B cell (primary cell): ENCODE measurements around the gene GCDH. TPM values are rescaled to one million over a fixed set of nuclear protein-coding genes. Genes with fewer than 3 reads are reported as not detected.

ENCODE experiments used
- ATAC-seq: fragments of 200-7000 bp; cut with Tn5 transposase; one replicate; pipeline ENCODE4 v1.10.0; 2021; ENCODE audit warnings: low read depth, mild to moderate bottlenecking, moderate number of reproducible peaks, moderate library complexity
- CTCF ChIA-PET: fragments of 350-600 bp; sonication (Branson Sonifier 250); formaldehyde crosslinking; loops from one replicate; lab custom pipeline; 2021; ENCODE audit warnings: antibody characterized with exemption, inconsistent platforms; lab: Charles Lee
- POLR2A ChIA-PET: fragments of 350-600 bp; sonication (Branson Sonifier 250); formaldehyde crosslinking; loops from one replicate; lab custom pipeline; 2021; ENCODE audit warnings: antibody characterized with exemption; lab: Charles Lee
- DNase-seq: peaks from one replicate; pipeline ENCODE4 v3.0.0; 2013
- H2AFZ ChIP-seq: 2 replicates; pipeline ENCODE4 v1.6.1; 2012; ENCODE audit warnings: mild to moderate bottlenecking, low read depth, low read length; ENCODE audit not compliant: insufficient read depth, poor library complexity, severe bottlenecking
- H3K27ac ChIP-seq, 2 donors: 1 replicate in 1 of 2; 2 replicates in 1 of 2; pipeline ENCODE4 v1.5.1; 2012 to 2013; ENCODE audit warnings: low read length in 2 of 2, mild to moderate bottlenecking in 2 of 2, moderate library complexity in 1 of 2
- H3K27me3 ChIP-seq, 4 experiments: fragments of 200-600 bp in 1 of 4; sonication (generic) in 1 of 4; replicated peaks in 1 of 4; 1 replicate in 2 of 4; 2 replicates in 2 of 4; pipeline versions ENCODE4 v1.6.1 to v1.7.0; 2013 to 2016; ENCODE audit warnings: low read length in 3 of 4, mild to moderate bottlenecking in 2 of 4, mixed read lengths in 1 of 4, moderate library complexity in 1 of 4; ENCODE audit not compliant: insufficient read depth in 4 of 4, control insufficient read depth in 3 of 4; ENCODE audit errors: control extremely low read depth in 1 of 4
- H3K36me3 ChIP-seq, 2 experiments: replicated peaks in 1 of 2; 1 replicate in 1 of 2; 2 replicates in 1 of 2; pipeline versions ENCODE4 v1.6.1 to v1.7.1; 2013; ENCODE audit warnings: low read length in 1 of 2; ENCODE audit not compliant: insufficient read depth in 2 of 2, control insufficient read depth in 1 of 2; ENCODE audit errors: control extremely low read depth in 1 of 2, extremely low read depth in 1 of 2
- H3K4me1 ChIP-seq, 2 donors: fragments of 200-600 bp in 1 of 2; sonication (generic) in 1 of 2; 1 replicate in 1 of 2; 2 replicates in 1 of 2; pipeline versions ENCODE4 v1.5.1 to v1.6.1; 2013 to 2017; ENCODE audit warnings: low read length in 2 of 2; ENCODE audit not compliant: control insufficient read depth in 2 of 2, insufficient read depth in 2 of 2
- H3K4me2 ChIP-seq: replicated peaks from 2 replicates; pipeline ENCODE3; 2012; ENCODE audit warnings: mild to moderate bottlenecking, low read depth, low read length; ENCODE audit not compliant: poor library complexity, severe bottlenecking
- H3K4me3 ChIP-seq, 5 experiments: fragments of 200-600 bp in 1 of 5; sonication (generic) in 1 of 5; 1 replicate in 3 of 5; 2 replicates in 2 of 5; pipeline versions ENCODE4 v1.5.1 to v1.7.0; 2011 to 2016; ENCODE audit warnings: low read length in 4 of 5, mild to moderate bottlenecking in 4 of 5, low read depth in 2 of 5, control low read depth in 1 of 5, moderate library complexity in 1 of 5; ENCODE audit not compliant: insufficient read depth in 1 of 5; ENCODE audit errors: control extremely low read depth in 1 of 5, extremely low read depth in 1 of 5
- H3K79me2 ChIP-seq: fragments of 200-600 bp; sonication (generic); one replicate; pipeline ENCODE4 v1.6.0; 2016; ENCODE audit warnings: low read length; ENCODE audit not compliant: control insufficient read depth, insufficient read depth
- H3K9ac ChIP-seq: fragments of 200-600 bp; sonication (generic); 2 replicates; pipeline ENCODE4 v1.6.1; 2017; ENCODE audit warnings: mild to moderate bottlenecking, low read length, moderate library complexity
- H3K9me3 ChIP-seq, 3 donors: one replicate each; pipeline versions ENCODE4 v1.6.1 to v1.7.1; 2013; ENCODE audit warnings: low read length in 2 of 3; ENCODE audit not compliant: control insufficient read depth in 2 of 3, insufficient read depth in 1 of 3; ENCODE audit errors: control extremely low read depth in 1 of 3
- H4K20me1 ChIP-seq: 2 replicates; pipeline ENCODE4 v1.6.0; 2012; ENCODE audit warnings: mild to moderate bottlenecking, low read length; ENCODE audit not compliant: insufficient read depth, control insufficient read depth, poor library complexity, severe bottlenecking
- H3K27ac Mint-ChIP-seq: one replicate; pipeline ENCODE4 v1.8.0; 2021; ENCODE audit warnings: mixed read lengths
- H3K27me3 Mint-ChIP-seq: one replicate; pipeline ENCODE4 v1.8.0; 2021; ENCODE audit warnings: mixed read lengths
- H3K4me1 Mint-ChIP-seq: one replicate; pipeline ENCODE4 v1.8.0; 2021; ENCODE audit warnings: mixed read lengths
- H3K4me3 Mint-ChIP-seq: one replicate; pipeline ENCODE4 v1.8.0; 2021; ENCODE audit warnings: mixed read lengths
- H3K9me3 Mint-ChIP-seq: one replicate; pipeline ENCODE4 v1.8.0; 2022; ENCODE audit warnings: mixed read lengths; ENCODE audit not compliant: insufficient read depth
- EZH2 ChIP-seq: IDR thresholded peaks from 2 replicates; pipeline ENCODE4 v1.6.1; 2012; ENCODE audit warnings: borderline replicate concordance, low read depth, mild to moderate bottlenecking, moderate library complexity, low read length; ENCODE audit not compliant: insufficient read depth, poor library complexity, severe bottlenecking
- WGBS: methylation state at CpG from one replicate; pipeline ENCODE4 v1.1.5; 2013; ENCODE audit warnings: missing lambda C conversion rate; ENCODE audit not compliant: insufficient coverage; 5-methylcytosine and 5-hydroxymethylcytosine counted together
- intact Hi-C: fragments of 100-400 bp; cut with micrococcal nuclease; formaldehyde crosslinking; loops from one replicate; pipeline ENCODE4 v1.10.0; 2022
- polyA plus RNA-seq: library from polyadenylated mRNA; depleted of rRNA; stranded (reverse); fragments of >200 nt; gene quantifications from 2 replicates; pipeline ENCODE4 v1.2.3, GENCODE V29; 2012
- total RNA-seq, 2 donors: library from RNA; stranded (reverse); fragments of 120-200 nt in 1 of 2; gene quantifications; 1 replicate in 1 of 2; 2 replicates in 1 of 2; pipeline versions ENCODE4 v1.2.3 to v1.2.4, GENCODE V29; 2013 to 2022
- TF ChIP-seq, protein P1 (sequence below): fragments of 200-600 bp; IDR thresholded peaks from one replicate; pipeline ENCODE4 v1.8.0; 2022; ENCODE audit warnings: antibody characterized with exemption, mild to moderate bottlenecking

GCDH gene
- total and polyA plus RNA-seq, 2 donors (not counting 1 experiment from before 2014, with no cell fraction given), result 48.9 to 61.2 TPM

DNA sequence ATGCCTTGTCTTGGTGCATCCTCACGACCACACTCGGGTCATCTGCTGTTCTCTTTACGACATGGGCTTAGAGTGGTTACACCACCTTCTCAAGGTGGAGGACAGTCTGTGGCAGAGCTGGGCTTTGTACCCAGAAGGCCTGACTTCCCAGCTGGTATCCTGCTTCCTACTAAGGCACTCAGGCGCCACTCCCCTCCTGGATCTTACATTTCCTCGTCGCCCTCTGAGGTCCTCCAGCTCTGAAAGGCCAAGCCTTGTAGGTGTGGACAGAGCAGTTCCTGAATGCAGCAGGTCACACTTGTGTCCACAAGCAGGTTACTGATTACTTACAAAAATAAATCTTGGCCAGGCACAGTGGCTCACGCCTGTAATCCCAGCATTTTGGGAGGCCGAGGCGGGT is 16.2 kb downstream of the GCDH start:
- POLR2A ChIA-PET, result interaction anchor here (0.6 kb wide), 1 partner anchor 49 kb away, joined by 5 read pairs; no protein-coding TSS in a partner anchor
- no peaks in the 10 kb centered on the region for H3K9me3 Mint-ChIP-seq

DNA sequence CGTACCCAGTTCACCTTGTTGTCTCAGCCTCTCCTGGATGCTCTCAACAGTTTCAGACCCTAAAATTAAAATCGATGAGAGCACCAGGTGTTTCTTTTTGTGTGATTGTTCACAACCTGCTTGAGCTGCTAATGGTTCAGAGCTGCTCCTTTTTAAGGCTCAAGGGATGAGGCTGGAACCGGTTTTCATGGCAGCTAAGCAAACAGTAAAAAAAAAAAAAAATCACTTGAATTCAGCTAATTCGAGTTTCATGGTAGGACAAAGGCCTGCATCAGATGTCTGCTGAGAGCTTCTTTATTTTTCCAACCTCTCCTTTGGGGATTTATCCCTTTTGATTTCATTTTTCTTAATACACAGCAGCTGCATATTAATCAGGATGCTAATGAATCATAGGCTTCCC is 21.6 kb downstream of the GCDH start:
- H3K27ac Mint-ChIP-seq, result no peak overlapping the region
- no peak overlapping the region for H3K4me2 ChIP-seq
- H3K9me3 Mint-ChIP-seq, result no peaks in the 10 kb centered on the region
- no peaks in the 10 kb centered on the region for H3K36me3 ChIP-seq
- no peaks in the 10 kb centered on the region for H4K20me1 ChIP-seq
- no peak overlapping the region for H3K4me3 ChIP-seq
- ChIA-PET POLR2A (no interaction called here), CTCF (interaction anchor here (0.7 to 1.3 kb wide), 2 partner anchors 65 to 177 kb away, joined by 3 to 5 read pairs; no protein-coding TSS in a partner anchor)
- H2AFZ ChIP-seq, result no peak overlapping the region
- peaks cover 9 to 17% of the 10 kb centered on the region in 2 donors for H3K4me1 ChIP-seq
- H3K79me2 ChIP-seq, result no peaks in the 10 kb centered on the region
- no peak overlapping the region for H3K27ac ChIP-seq
- DNase-seq (no peak), ATAC-seq (no peak)
- no peaks in the 10 kb centered on the region for H3K27me3 Mint-ChIP-seq
- peaks cover 14% of the 10 kb centered on the region for H3K4me1 Mint-ChIP-seq
- H3K9ac ChIP-seq, result no peak overlapping the region
- TF ChIP-seq EZH2, result no peak
- TF ChIP-seq, protein P1, sequence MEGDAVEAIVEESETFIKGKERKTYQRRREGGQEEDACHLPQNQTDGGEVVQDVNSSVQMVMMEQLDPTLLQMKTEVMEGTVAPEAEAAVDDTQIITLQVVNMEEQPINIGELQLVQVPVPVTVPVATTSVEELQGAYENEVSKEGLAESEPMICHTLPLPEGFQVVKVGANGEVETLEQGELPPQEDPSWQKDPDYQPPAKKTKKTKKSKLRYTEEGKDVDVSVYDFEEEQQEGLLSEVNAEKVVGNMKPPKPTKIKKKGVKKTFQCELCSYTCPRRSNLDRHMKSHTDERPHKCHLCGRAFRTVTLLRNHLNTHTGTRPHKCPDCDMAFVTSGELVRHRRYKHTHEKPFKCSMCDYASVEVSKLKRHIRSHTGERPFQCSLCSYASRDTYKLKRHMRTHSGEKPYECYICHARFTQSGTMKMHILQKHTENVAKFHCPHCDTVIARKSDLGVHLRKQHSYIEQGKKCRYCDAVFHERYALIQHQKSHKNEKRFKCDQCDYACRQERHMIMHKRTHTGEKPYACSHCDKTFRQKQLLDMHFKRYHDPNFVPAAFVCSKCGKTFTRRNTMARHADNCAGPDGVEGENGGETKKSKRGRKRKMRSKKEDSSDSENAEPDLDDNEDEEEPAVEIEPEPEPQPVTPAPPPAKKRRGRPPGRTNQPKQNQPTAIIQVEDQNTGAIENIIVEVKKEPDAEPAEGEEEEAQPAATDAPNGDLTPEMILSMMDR, result no peak
- no peak overlapping the region for H3K4me3 Mint-ChIP-seq
- 84% methylated on average over 3 of the region's 4 CpGs for WGBS
- intact Hi-C loops, result no loop called here
- no peaks in the 10 kb centered on the region for H3K9me3 ChIP-seq
- H3K27me3 ChIP-seq, result no peaks in the 10 kb centered on the region

More for the DNA sequence above, 16.2 kb downstream of the GCDH start:
- Mint-ChIP-seq H3K4me1 (no peaks in the 10 kb centered on the region), H3K27me3 (no peaks in the 10 kb centered on the region), H3K27ac (no peak overlapping the region), H3K4me3 (no peak overlapping the region)
- Histone ChIP-seq H2AFZ (no peak overlapping the region), H3K4me3 (no peak overlapping the region), H3K4me2 (no peak overlapping the region), H3K9me3 (no peaks in the 10 kb centered on the region), H3K27me3 (no peaks in the 10 kb centered on the region), H3K27ac (no peak overlapping the region), H3K36me3 (no peaks in the 10 kb centered on the region), H3K79me2 (no peaks in the 10 kb centered on the region), H4K20me1 (no peaks in the 10 kb centered on the region), H3K9ac (no peak overlapping the region), H3K4me1 (no peaks in the 10 kb centered on the region)
- DNase-seq (no peak), ATAC-seq (no peak)
- no peak for TF ChIP-seq EZH2
- TF ChIP-seq, protein P1, result no peak
- intact Hi-C loops, result no loop called here
- CTCF ChIA-PET, result interaction anchor here (0.6 to 0.9 kb wide), 2 partner anchors 55 to 147 kb away, joined by 3 to 4 read pairs; no protein-coding TSS in a partner anchor
- WGBS, result 96% methylated on average over 9 of the region's 9 CpGs
